Left cardiac atrium (tissue), 4 donors: ENCODE data around the gene ACTN1. TPM values are rescaled to one million over a fixed set of nuclear protein-coding genes. Genes with fewer than 3 reads are reported as not detected.
A peak's percentile ranks its signal among the peaks of the same experiment; 100 is the strongest.

Experiments used
- ATAC-seq, 2 donors: fragments of 200-7000 bp; cut with Tn5 transposase; one replicate each; pipeline ENCODE4 v1.9.1; 2020; ENCODE audit warnings: mild to moderate bottlenecking in 2 of 2, moderate library complexity in 2 of 2
- DNase-seq: peaks from one replicate; pipeline ENCODE4 v3.0.0-alpha.2; 2020
- intact Hi-C, 2 donors: fragments of 100-400 bp; cut with DNase I; formaldehyde crosslinking; loops; one replicate each; pipeline versions ENCODE4 v1.14.1 to v1.15.1; 2022 to 2023
- total RNA-seq, 2 donors: library from RNA; stranded (reverse); fragmentation: NEBNext Ultra II Directional; extraction: Animal tissue kit (Norgen Biotek cat#: 25700); gene quantifications; one replicate each; pipeline ENCODE4 v1.2.1, GENCODE V29; 2021
- donor health status: DM: no; HTN: yes; CAD: no.
- donor health status: DM: no; HTN: yes; CAD: no; lungs with severe emphysema.
- donor health status: DM: yes; HTN: yes; CAD: no.
- donor health status: Dilated cardiomyopathy.

ACTN1 gene
- total RNA-seq, 2 donors from 2014 or later = 160 to 319 TPM

DNA sequence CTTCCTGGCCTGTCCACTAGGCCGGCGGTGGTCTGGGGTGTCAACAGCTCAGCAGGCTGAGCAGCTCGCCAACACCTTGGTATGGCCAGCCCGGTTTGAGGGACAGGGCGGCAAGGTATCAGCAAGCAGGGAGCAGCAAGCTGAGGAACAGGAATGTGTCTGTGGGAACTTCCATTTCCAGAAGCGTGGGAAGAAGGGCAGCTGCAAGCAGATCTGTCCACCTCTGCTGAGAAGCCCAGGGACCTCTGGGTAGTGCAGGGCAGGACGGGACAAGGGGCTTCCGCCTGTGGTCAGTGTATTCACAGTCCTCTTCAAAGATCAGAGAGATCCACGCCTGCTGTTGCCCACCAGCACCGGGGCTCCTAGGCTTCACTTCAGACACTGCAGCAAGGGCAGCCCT lies 36.0 kb downstream of the ACTN1 start:
- intact Hi-C loops = loop anchor here in 1 of 2 donors (5.0 kb wide), 1 partner anchor 34 kb away; the partner anchor contains the start of gene ACTN1
- no peak for DNase-seq
- no peak for ATAC-seq

- intact Hi-C loops = loop anchor here in 1 of 2 donors (5.0 kb wide), 1 partner anchor 35 kb away; the partner anchor contains the start of gene ACTN1
- no peak for ATAC-seq
- no peak for DNase-seq
Measured at GRCh38 chr14:68942296-68943035, 36.6 kb downstream of the ACTN1 start.

- intact Hi-C loops = loop anchor here in 1 of 2 donors (5.0 kb wide), 1 partner anchor 35 kb away; the partner anchor contains the start of gene ACTN1
- peak in 1 of 2 donors; percentile 12 for ATAC-seq
- peak; percentile 63 for DNase-seq
Measured at GRCh38 chr14:68941820-68942219, 37.3 kb downstream of the ACTN1 start.

DNA sequence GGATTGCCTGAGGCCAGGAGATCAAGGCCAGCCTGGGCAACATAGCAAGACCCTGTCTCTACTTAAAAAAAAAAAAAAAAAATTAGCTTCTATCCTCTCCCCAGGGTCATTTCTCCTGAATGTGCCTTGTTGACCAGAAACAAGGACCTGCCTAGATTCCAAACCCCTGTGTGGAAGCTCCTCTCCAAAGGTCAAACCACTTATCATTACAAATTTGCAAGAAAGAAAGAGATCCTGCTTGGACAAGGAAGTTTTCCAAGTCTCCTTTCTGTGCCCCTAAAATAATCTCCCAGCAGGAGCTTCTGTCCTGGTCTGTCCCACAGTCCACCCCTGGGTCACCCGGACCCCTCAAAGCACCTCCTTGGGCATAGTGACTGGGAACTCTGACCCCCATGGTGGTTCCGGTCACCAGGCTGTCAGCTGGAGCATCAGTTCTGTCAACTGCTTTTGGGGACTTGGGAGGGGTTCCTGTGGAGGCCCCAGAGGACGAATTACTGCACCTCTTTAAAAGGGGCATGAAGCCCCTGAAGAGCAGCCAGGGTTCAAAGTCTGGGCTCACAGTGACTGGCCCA lies 38.4 kb downstream of the ACTN1 start:
- intact Hi-C loops = loop anchor here in 1 of 2 donors (5.0 kb wide), 1 partner anchor 37 kb away; the partner anchor contains the start of gene ACTN1
- DNase-seq = no peak
- ATAC-seq = no peak

DNA sequence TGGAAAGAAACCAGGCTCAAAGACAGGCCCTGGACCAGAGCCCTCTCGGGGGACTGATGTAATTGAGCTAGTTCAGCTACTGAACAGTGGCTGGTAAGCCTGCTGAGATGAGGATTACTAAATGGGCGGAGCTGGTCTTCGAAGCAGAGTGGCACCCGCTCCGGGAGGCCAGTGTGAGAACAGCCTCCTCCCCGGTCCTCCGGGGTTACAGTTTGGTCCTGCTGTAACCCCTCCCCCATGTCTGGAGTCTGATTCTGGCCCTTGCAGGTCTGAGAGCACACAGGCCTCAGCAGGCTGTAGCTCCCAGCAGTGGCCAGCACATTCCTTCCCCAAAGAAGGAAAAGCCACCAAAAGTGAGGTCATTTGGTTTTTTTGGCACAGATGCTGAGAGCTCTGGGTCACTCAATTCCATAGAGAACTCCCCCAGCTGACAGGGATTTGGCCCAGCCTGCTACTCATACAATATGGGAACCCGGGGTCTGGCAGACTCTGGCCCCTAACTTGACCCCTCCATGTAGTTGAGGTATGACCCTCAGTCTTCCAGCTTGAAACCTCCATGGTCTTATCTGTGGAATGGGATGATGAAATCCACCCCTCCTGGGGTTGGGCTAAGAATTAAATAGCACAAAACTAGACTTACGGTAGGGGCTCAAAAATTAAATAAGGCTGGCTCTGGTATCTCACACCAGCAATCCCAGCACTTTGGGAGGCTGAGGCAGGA lies 39.0 kb downstream of the ACTN1 start:
- intact Hi-C loops = loop anchor here in 1 of 2 donors (5.0 kb wide), 1 partner anchor 37 kb away; the partner anchor contains the start of gene ACTN1
- ATAC-seq (peak; percentile 70 to 84), DNase-seq (peak; percentile 90)

DNA sequence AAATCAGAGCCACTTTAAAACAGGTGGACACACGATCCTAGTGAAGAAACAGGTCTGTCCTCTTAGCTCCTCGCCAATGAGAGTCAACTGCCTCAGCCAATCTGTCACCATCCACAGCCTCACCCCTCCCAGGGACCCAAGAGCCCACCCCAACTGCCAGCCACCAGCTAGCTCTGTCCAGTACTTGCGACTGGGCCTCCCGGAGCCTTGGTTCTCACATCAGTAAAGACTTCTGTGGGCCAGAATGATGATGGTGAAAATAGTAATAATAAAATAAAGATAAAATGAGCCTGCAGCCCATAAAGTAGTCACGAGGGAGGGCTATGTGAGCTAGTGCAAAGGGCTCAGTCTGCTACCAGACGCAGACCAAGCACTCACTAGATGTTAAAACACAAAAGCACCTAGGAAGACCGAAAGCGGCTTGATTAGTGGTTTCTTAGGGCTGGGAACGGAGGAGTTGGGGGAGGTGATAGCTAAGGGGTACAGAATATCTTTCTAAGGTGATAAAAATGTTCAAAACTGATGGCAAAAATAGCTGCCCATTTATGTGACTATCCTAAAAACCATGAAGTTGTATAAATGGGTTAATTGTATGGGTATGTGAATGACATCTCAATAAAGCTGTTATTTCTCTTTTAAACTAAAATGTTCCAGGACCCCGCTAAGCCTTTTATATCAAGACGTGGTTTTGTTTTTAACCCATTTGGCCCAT lies 39.8 kb downstream of the ACTN1 start:
- intact Hi-C loops = no loop called here
- ATAC-seq (no peak), DNase-seq (no peak)

- ATAC-seq = peak in 1 of 2 donors; percentile 1
- intact Hi-C loops = no loop called here
- DNase-seq = peak; percentile 50
Measured at GRCh38 chr14:68938271-68939150, 40.6 kb downstream of the ACTN1 start.

GRCh38 chr14:68937471-68938270 lies 41.4 kb downstream of the ACTN1 start:
- DNase-seq = peak; percentile 85
- intact Hi-C loops = no loop called here
- ATAC-seq = peak; percentile 58 to 61

DNA sequence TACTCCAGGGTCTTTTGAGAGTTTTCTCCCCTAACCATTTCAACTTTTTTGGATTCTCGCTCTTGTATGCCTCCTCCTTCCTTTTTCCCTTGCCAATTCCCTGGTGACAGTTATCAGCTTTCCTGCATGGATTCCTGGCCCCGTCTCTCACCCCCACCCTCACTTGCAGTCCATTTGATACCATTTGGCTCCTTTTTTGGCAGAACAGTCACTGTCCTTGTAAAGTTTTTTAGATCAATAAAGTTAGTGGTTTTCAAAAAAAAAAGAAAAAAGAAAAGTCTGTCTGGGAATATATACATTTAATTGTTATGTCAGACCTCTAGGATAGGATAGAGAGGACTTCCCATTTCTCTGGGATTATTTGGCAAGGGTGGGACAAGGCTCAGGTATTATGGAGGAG lies 42.1 kb downstream of the ACTN1 start:
- DNase-seq (no peak), ATAC-seq (no peak)
- intact Hi-C loops = no loop called here

DNA sequence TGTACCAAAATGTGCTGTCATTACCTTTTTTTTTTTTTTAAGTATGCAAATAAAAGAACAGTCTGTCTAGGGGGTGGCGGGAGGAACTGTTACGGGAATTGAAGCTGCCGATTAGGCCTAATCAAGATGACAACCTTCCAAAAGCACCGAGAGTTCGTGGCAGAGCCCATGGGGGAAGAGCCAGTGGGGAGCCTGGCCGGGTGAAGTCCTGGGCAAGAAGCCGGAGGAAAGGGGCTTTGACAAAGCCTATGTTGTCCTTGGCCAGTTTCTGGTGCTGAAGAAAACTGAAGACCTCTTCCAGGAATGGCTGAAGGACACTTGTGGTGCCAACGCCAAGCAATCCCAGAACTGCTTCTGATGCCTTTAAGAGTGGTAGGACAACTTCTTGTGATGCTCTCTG lies 42.6 kb downstream of the ACTN1 start:
- intact Hi-C loops = no loop called here
- ATAC-seq = peak in 1 of 2 donors; percentile 3
- DNase-seq = peak; percentile 76

GRCh38 chr14:68935761-68936214 lies 43.3 kb downstream of the ACTN1 start:
- peak; percentile 4 to 17 for ATAC-seq
- intact Hi-C loops = no loop called here
- DNase-seq = peak; percentile 84

DNA sequence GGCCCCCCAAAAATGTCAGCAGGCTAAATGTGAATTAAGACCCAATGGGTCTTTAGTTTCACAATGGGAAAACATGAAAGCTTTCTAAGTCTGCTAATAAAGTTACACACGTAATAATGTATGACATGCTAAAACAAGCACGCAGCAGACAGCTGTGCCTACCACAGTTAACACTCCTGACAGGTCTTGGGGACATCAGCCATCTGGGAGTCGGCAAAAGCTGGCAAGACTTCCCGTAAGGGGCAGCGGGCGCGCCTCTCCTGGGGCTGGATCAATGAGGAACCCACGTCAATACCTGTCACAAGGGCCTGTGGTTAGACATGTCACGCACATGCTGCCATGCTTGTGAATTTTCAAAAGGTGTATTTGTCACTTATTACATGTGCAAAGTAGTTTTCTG lies 45.0 kb downstream of the ACTN1 start:
- no peak for DNase-seq
- intact Hi-C loops = no loop called here
- ATAC-seq = no peak

DNA sequence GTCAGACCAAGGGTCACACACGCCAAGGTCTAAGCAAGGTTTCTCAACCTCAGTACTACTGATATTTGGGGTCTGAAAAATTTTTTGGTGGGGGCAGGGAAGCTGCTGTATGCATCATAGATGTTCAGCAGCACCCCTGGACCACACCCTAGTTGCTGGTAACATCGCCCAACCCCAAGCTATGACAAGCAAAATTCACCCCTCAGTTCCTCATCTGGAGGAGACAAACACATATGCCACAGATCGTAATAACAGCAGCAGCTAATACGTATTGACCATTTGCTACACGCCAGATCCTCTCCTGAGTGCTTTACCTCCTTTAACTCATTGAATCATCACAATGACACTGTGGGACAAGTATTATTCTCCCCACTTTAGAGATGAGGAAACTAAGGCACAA lies 46.4 kb downstream of the ACTN1 start:
- intact Hi-C loops = no loop called here
- DNase-seq (no peak), ATAC-seq (no peak)

GRCh38 chr14:68932231-68932630 lies 46.9 kb downstream of the ACTN1 start:
- no peak for DNase-seq
- intact Hi-C loops = no loop called here
- no peak for ATAC-seq

GRCh38 chr14:68931474-68932051 lies 47.5 kb downstream of the ACTN1 start:
- intact Hi-C loops = no loop called here
- no peak for ATAC-seq
- no peak for DNase-seq

DNA sequence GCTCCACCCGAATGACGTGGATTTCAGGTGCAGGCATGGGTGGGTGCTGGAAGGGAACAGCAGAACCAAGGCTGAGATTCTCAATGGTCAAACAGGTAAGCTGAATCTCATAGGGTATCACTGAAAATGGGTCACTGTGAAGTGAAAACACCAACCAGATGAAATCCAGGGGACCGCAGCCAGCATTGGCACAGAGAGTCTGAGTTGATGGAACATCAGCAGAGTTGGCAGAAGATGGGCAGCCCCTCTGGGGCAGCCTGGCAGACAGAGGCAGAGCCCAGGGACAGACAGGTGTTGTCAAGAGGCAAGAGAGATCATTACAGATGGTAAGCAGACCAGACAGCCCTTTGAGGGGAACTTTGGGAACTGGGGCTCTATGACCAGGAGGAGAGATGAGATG lies 48.0 kb downstream of the ACTN1 start:
- intact Hi-C loops = no loop called here
- no peak for ATAC-seq
- DNase-seq = no peak

- no peak for ATAC-seq
- no peak for DNase-seq
- intact Hi-C loops = no loop called here
Measured at GRCh38 chr14:68929623-68930307, 49.3 kb downstream of the ACTN1 start.
